H1 (cell line): ENCODE results near the gene PDE9A. TPM values are rescaled to one million over a fixed set of nuclear protein-coding genes. Genes with fewer than 3 reads are reported as not detected.

Source experiments
- BACH1 ChIP-seq: IDR thresholded peaks from 2 replicates; pipeline ENCODE4 v1.6.1; 2012; ENCODE audit warnings: low read length, improper control_type of control experiment
- CREB1 ChIP-seq: IDR thresholded peaks from 2 replicates; pipeline ENCODE4 v1.6.1; 2012; ENCODE audit warnings: inconsistent platforms
- EGR1 ChIP-seq: IDR thresholded peaks from 2 replicates; pipeline ENCODE4 v1.6.1; 2011; ENCODE audit warnings: low read depth, low read length, borderline replicate concordance
- KDM1A ChIP-seq: fragments of 200-600, 300-600 bp; sonication (generic); IDR thresholded peaks from 2 replicates; pipeline ENCODE4 v1.7.1; 2016; ENCODE audit warnings: mild to moderate bottlenecking, low read length, borderline replicate concordance
- MAFK ChIP-seq: IDR thresholded peaks from 2 replicates; pipeline ENCODE4 v1.6.1; 2012; ENCODE audit warnings: low read depth, mild to moderate bottlenecking, improper control_type of control experiment, low read length
- RAD21 ChIP-seq, 2 experiments: IDR thresholded peaks in 1 of 2; conservative IDR thresholded peaks in 1 of 2; 2 replicates each; pipeline ENCODE4 v1.6.1; 2011; ENCODE audit warnings: low read depth in 2 of 2, low read length in 2 of 2, improper control_type of control experiment in 1 of 2, inconsistent platforms in 1 of 2, mild to moderate bottlenecking in 1 of 2, moderate library complexity in 1 of 2
- RXRA ChIP-seq: IDR thresholded peaks from 2 replicates; pipeline ENCODE4 v1.6.1; 2011; ENCODE audit warnings: low read depth, mild to moderate bottlenecking, low read length, moderate library complexity; ENCODE audit not compliant: insufficient read depth
- SP1 ChIP-seq: IDR thresholded peaks from 2 replicates; pipeline ENCODE4 v1.6.1; 2011; ENCODE audit warnings: low read depth, low read length
- SP2 ChIP-seq: IDR thresholded peaks from 2 replicates; pipeline ENCODE4 v1.6.1; 2012; ENCODE audit warnings: mild to moderate bottlenecking, low read length, inconsistent platforms
- TCF12 ChIP-seq: IDR thresholded peaks from 2 replicates; pipeline ENCODE4 v1.6.1; 2011; ENCODE audit warnings: low read depth, mild to moderate bottlenecking, low read length
- TEAD4 ChIP-seq: IDR thresholded peaks from 2 replicates; pipeline ENCODE4 v1.6.1; 2012; ENCODE audit warnings: low read depth, low read length, inconsistent platforms, mixed read lengths
- polyA plus RNA-seq, 7 experiments: library from polyadenylated mRNA; depleted of rRNA in 3 of 7; stranded (reverse) in 5 of 7; unstranded in 2 of 7; fragments of >200 nt in 5 of 7; fragments of 200-250 nt in 2 of 7; gene quantifications; 1 replicate in 5 of 7; 2 replicates in 1 of 7; 4 replicates in 1 of 7; pipeline versions ENCODE4 v1.2.1 to v1.2.3, GENCODE V29; 2011 to 2013; ENCODE audit warnings: missing spikeins in 2 of 7, mixed read lengths in 2 of 7
- total RNA-seq: library from RNA; stranded (reverse); fragmentation: NEBNext Ultra II Directional; extraction: Animal tissue kit (Norgen Biotek cat#: 25700); gene quantifications from 2 replicates; pipeline ENCODE4 v1.2.1, GENCODE V29; 2021
- TF ChIP-seq, protein P1 (sequence below): IDR thresholded peaks from 2 replicates; pipeline ENCODE4 v1.6.1; 2012; ENCODE audit warnings: inconsistent platforms

Gene PDE9A
- total and polyA plus RNA-seq, 2 of the 8 experiments (the other 6 are each of a cell fraction or from before 2014, with no cell fraction given): 39.2 to 45.9 TPM

DNA sequence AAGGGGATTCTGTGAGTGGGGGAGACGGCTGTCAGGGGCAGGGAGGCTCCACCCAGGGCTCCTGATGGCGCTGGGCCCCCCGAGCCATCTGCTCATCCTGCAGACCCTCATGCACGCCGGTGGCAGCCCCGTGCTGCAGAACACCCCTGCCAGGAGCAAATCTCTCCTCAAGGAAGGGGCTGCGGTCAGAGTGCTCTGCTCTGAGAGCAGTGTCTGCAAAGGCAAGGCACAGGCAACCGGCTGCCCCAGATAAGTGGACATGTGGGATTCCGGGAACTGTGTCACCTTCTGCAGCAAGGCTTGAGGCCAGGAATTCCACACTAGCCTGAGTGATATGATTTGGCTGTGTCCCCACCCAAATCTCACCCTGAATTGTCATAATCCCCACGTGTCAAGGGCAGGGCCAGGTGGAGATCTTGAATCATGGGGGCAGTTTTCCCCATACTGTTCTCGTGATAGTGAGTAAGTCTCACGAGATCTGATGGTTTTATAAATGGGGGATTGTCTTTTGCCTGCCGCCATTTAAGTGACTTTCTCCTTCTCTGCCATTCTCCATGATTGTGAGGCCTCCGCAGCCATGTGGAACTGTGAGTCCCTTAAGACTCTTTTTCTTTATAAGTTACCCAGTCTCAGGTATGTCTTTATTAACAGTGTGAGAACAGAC lies 101.0 kb downstream of the PDE9A start (continued):
- TF ChIP-seq MAFK (no peak), EGR1 (no peak), SP2 (no peak), TCF12 (no peak), CREB1 (no peak), KDM1A (no peak), RAD21 (IDR thresholded peaks at IDR 0.05 in 1 of 2, conservative IDR thresholded peaks at IDR 0.05 in 1 of 2; ENCODE audit: low read depth in 2 of 2, low read length in 2 of 2) (no peak), RXRA (no peak), TEAD4 (no peak), BACH1 (no peak), SP1 (no peak)
- TF ChIP-seq, protein P1, sequence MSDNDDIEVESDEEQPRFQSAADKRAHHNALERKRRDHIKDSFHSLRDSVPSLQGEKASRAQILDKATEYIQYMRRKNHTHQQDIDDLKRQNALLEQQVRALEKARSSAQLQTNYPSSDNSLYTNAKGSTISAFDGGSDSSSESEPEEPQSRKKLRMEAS: no peak
- TF ChIP-seq, all 59 proteins: peak for 0
